ENCODE results near the gene UTY.
"Not testable (repeated sequence)": the region's sequence is repeated elsewhere in the genome, so short reads cannot be mapped to it uniquely, and the experiment has no call there.

Gene UTY

DNA sequence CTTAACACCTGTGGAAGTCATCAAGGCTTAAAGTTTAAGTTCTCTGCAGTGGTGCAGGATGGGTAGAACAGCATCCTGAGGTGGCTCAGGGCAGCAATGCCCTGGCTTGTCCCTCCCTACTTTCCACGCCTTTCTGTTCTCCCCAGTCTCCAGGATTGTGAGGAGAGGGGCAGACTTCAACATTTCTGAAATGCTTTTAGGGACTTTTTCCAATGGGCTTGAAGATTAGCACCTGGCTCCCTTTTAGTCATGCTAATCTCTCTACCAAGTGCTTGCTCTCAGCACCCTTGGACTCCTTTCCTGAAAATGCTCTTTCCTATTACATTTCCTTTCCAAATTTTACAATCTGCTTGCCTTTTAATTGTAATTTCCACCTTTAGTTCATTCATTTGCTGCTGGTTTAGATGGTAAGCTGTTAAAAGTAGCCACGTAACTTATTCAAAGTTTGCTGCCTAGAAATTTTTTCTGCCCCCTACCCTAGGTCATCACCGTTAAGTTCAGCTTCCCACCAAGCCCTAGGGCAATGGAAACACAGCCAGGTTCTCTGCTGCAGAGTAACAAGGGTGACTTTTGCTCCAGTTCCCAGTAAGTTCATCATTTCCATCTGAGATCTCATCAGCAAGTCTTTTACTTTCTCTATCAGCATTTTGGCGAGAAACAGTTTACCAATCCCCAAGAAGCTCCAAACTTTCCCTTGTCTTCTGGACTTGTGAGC lies 183.5 kb downstream of the UTY start:
- DNase-seq, result no peak

DNA sequence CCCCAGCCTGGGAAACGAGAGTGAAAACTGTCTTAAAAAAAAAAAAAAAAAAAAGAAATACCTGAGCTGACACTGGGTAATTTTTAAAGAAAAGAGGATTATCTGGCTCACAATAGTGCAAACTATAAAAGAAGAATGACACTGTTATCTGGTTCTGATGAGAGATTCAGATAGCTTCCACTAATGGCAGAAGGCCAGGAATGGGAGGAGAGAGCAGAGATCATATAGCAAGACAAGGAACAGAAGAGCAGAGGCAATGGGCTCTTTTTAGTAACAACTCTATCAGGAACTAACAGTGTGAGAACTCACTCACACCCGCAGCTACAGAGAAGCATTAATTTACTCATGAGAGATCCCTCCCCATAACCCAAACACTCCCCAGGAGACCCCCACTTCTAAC lies 184.8 kb downstream of the UTY start:
- no peak for DNase-seq

DNA sequence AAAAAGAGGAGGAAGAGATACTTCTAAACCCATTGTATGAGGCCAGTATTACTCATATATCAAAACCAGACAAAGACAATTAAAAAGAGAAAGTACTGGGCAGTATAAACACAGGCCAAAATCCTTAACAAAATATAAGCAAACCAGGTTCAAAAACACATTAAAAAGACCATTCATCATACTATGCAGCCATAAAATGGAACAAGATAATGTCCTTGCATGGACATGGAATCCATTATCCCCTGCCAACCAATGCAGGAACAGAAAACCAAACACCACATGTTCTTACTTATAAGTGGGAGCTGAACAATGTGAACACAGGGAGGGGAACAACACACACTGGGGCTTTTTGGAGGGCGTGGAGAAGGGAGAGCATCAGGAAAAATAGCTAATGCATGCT lies 188.6 kb downstream of the UTY start:
- no peak for DNase-seq

DNA sequence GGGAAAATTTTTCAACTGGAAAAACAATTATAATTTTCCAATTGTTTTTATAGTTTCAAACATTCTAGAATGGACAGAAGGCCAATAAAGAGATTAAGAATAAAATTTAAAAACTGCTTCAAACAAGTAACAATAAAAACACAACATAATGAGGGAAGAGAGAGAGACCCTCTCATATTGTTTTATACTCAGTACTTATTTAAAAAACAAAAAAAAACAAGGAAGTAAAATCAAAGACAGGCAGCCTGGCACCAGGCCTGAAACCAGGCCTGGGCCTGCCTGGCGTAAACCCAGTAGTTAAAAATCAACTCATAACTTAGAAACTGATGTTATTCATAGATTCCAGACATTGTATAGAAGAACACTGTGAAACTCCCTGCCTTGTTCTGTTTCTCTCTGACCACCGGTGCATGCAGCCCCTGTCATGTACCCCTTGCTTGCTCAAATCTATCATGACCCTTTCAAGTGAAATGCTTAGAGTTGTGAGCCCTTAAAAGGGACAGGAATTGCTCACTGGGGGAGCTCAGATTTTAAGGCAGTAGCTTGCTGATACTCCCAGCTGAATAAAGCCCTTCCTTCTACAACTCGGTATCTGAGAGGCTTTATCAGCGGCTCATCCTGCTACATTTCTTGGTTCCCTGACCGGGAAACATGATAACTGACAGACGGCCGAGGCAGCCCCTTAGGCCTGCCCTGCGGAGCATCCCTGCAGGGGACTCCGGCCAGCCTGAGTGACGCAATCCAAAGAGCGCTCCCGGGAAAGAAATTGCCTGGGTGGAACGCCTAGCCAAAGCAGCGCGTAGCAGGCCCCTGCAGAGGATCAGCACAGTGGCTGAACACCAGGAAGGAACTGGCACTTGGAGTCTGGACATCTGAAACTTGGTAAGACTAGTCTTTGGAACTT lies 197.4 kb downstream of the UTY start:
- DNase-seq, result not testable (repeated sequence)

DNA sequence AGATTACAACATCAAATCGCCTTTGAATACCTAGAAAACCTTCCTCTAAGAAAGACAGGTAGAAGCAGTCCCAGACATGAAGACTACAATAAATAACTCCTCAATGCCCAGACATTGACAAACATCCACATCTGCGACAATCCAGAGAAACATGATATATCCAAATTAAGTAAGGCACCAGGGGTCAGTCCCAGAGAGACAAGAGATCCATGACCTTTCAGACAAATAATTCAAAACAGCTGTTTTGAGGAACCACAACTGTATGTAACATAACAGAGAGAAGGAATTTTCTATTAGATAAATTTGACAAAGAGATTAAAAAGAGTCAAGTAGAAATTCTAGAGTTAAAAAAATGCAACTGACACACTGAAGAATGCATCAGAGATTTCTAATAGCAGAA lies 200.3 kb downstream of the UTY start:
- DNase-seq, result no peak

DNA sequence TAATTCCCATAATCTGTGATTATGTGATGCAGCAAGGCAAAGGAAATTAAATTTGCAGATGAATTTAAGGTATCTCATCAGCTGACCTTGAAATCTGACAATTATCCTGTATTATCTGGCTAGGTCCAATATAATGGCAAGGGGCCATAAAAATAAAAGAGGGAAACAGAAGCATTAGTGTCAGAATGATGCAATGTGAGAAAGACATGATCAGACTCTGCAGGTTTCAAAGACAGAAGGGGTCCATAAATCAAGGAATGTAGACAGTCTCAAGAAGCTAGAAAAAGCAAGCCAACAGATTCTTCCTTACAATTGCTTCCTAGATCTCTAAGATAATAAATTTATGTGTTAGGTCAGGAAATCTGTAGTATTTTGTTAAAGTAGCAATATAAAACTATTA lies 208.1 kb downstream of the UTY start:
- DNase-seq, result no peak

DNA sequence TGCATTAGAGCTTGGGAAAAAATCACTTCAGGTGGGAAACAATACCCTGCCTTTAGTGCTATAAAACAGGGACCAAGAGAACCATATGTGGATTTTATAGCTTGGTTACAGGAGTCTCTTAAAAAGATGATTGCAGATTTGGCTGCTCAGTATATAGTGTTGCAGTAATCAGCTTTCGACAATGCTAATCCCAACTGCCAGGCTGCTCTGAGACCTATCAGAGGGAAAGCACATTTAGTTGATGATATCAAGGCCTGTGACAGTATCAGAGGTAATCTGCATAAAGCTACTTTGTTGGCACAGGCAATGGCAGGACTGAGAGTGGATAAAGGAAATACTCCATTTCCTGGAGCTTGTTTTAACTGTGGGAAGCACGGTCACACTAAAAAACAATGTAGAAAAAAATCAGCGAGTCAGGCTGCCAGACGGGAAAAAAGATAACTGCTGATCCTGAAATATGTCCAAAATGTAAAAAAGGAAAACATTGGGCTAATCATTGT lies 225.8 kb downstream of the UTY start:
- DNase-seq, result not testable (repeated sequence)

DNA sequence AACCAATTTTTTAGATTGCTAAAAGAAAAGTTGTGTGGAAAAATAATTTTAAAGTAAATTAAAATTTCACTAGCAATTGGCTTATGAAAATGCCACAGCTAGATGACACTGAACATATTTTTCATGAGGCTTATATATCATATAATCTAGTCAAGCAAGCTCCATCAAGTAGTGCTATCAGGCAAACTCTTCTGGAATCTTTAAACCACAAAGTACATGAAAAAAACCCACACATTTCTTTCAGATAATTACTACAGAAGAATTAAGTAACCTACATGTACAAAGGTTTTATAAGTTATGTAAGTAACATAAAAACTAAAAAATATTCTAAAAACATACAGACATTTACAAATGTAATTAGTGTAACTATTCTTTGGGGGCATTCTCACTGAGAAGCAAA lies 229.4 kb downstream of the UTY start:
- DNase-seq, result no peak

DNA sequence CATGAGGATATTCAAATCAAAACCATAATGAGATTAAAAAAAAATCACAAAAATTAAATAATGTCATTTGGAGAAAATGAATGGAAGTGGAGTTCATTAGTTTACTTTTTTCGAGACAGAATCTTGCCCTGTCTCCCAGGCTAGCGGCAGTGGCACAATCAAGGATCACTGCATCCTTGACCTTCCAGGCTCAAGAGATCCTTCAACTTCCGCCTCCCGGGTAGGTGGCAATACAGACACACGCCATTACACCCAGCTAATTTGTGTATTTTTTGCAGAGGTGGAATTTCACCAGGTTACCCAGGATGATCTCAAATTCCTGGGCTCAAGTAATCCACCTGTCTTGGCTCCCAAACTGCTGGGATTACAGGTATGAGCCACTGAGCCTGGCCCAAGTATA lies 236.1 kb downstream of the UTY start:
- no peak for DNase-seq

DNA sequence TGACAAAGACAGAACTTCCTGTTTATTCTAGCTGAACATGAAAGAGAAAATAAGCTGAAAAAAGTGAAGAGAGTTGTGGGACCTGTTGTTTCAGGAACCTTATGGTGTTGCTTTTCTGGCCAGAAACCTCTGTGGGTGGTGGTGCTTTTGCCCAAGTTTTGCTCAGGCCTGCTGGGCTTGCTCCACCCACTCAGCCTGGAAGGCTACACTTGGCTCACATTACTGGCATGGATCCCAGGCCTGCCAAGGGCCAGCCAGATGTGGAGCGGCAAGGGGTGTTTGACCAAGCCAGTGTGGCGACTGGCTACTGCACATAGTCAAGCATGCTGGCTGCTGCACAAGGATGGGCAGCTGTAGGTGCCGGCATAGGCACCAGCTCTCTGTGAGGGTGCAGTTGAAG lies 245.9 kb downstream of the UTY start:
- no peak for DNase-seq

DNA sequence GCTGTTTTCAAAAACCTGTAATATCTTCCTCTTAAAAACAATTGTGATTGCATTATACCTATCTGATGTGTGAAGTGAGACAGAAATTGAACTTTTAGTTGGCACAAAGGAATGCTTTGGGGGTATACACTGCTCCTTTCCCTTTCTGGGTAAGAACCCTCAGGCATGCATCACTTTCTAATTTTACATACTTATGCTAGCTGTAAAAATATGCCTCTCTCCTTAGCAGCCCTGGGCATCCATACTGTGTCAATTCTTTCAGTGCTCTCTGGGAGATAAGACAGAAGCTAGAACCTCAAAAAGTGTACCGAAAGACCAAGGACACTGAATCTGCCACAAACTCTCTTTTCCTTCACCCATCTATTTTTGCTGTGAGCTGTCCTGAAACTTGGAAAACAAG lies 246.7 kb downstream of the UTY start:
- no peak for DNase-seq

DNA sequence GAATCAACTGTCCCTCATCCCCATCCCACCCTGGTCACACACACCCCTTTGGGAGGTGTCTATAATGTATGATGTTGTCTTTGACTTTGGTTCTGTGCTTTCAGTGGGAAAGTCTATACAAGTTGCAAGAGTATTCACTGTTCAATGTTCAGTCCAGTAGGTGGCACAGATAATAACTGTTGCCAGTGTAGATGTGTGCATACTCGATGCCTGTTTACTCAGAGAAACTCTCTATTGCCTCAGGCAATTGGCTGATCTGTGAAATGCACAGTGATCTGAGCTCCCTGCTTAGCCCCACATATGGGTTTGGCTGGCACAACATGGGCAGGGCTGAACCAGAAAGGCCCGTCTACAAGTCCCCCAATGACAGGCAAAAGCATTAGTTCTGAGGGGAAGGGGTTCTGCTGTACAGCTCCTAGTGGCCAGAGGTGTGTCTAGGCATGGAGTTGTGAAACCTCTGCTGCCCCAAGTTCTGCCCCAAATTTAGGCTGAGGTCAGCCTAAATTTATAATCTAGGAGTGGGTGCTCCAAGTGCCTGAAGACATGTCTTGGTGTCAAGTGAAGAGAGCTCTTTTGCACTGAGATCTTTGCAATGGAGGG lies 252.4 kb downstream of the UTY start:
- no peak for DNase-seq

DNA sequence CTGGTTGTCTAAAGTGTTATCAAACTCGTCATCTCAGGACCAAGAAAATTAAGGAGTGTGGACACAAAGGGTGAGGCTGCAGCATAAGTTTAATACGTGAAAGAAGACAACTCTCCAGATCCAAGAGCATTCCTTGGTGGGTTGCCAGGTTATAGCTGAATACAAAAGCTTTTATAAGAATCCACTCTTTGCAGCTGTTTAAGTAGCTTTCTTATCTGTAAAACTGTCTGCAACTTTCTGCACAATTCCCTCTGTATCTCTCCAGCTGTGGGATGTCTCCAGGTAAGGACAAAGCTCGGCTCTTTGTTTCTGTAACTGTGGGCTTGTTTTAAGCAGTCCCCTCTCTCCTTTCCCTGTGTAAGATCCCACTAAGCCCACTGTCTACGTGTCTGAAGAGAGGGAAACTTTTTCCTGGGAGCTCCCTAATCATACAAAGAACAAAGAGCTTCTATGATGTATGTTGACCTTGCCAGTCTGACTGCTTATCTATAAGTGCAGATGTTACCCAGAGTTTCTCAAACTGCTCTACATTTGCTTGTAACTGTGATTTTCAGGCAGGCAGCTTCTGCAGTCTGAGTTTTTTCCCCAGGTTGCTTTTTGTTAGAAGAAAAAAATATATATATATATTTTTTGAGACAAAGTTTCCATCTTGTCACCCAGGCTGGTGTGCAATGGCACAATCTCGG lies 268.7 kb downstream of the UTY start:
- no peak for DNase-seq

DNA sequence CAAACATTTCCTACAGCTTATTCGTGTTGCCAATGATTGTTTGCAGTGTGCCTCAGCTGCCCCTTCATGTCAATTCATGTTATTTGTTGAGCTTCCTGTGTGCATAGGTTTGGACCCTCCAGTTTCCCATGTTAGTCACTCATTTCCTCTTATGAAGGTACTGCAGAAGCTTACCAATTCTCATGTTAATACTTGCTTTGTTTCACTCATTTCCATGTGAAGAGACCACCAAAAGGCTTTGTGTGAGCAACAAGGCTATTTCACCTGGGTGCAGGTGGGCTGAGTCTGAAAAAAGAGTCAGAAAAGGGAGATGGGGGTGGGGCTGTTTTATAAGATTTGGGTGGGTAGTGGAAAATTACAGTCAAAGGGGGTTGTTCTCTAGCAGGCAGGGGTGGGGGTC lies 274.6 kb downstream of the UTY start:
- DNase-seq, result no peak

All from NCI-H1092 (cell line).